PC-3 (cell line): ENCODE results near the gene ANK3.

ENCODE experiments used
- EZH2phosphoT487 ChIP-seq: fragments of 300-600 bp; sonication (generic); IDR thresholded peaks from 2 replicates; pipeline ENCODE4 v1.6.1; 2018; ENCODE audit warnings: mild to moderate bottlenecking, antibody characterized with exemption, low read length, borderline replicate concordance
- TF ChIP-seq, protein P1 (sequence below): fragments of 300-600 bp; sonication (generic); conservative IDR thresholded peaks from 2 replicates; pipeline ENCODE4 v1.5.1; 2017; ENCODE audit warnings: antibody characterized with exemption, low read depth, mild to moderate bottlenecking, low read length

DNA sequence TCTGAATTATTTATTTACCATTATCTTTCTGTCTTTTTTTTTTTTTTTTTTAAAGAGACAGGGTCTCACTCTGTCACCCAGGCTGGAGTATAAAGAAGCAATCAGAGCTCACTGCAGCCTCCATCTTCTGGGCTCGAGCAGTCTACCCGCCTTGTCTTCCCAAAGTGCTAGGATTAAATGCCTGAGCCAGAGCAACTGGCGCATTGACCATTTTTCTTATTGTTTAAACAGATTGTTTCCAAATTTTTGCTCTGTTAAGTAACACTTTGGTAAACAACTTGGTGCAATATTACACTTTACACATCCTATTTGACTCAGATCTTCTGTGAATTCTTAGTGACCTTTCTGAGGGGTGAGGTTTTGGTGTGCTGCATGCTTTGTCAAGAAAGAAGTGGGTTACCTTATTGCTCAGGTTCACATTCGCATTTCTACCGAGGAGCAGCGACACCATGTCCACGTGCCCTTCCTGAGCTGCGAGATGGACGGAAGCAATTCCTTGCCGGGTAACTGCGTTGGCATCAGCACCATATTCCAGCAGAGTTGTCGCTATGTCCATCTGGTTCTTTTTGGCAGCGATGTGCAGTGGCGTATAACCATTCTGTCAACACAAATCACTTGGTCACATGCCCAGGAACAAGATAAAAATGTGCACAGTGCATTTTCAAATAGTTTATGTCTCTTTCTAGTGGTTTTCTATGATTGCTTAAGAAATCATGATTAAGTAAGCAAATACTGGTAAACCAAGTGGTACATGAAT is 203.2 kb downstream of the ANK3 start:
- TF ChIP-seq EZH2phosphoT487: no peak
- TF ChIP-seq, protein P1, sequence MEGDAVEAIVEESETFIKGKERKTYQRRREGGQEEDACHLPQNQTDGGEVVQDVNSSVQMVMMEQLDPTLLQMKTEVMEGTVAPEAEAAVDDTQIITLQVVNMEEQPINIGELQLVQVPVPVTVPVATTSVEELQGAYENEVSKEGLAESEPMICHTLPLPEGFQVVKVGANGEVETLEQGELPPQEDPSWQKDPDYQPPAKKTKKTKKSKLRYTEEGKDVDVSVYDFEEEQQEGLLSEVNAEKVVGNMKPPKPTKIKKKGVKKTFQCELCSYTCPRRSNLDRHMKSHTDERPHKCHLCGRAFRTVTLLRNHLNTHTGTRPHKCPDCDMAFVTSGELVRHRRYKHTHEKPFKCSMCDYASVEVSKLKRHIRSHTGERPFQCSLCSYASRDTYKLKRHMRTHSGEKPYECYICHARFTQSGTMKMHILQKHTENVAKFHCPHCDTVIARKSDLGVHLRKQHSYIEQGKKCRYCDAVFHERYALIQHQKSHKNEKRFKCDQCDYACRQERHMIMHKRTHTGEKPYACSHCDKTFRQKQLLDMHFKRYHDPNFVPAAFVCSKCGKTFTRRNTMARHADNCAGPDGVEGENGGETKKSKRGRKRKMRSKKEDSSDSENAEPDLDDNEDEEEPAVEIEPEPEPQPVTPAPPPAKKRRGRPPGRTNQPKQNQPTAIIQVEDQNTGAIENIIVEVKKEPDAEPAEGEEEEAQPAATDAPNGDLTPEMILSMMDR: no peak
